Measurements from ENCODE around the gene MFAP1. TPM values are rescaled to one million over a fixed set of nuclear protein-coding genes. Genes with fewer than 3 reads are reported as not detected.

MFAP1 gene
- polyA plus RNA-seq, 3 donors from 2014 or later: 6.7 to 21.3 (median 10.4) TPM

Other genes with a start within 250 kb of the MFAP1 start
- 1 to 10 TPM; 4.9 to 7.5 (median 7.1) TPM for gene PPIP5K1, start 234.5 kb downstream of the MFAP1 start, polyA plus RNA-seq
- gene CKMT1B, start 230.7 kb downstream of the MFAP1 start, polyA plus RNA-seq: not detected
- not detected for gene STRC, start 205.9 kb downstream of the MFAP1 start, polyA plus RNA-seq
- gene CATSPER2, start 175.8 kb downstream of the MFAP1 start, polyA plus RNA-seq: under 1 TPM in 2 of 3 donors, not detected in 1; 0.34 to 0.80 TPM
- gene CKMT1A, start 130.8 kb downstream of the MFAP1 start, polyA plus RNA-seq: not detected
- gene PDIA3, start 78.3 kb downstream of the MFAP1 start, polyA plus RNA-seq: 100 to 1,000 TPM; 394 to 690 (median 654) TPM
- 1 to 10 TPM in 1 of 3 donors, under 1 TPM in 1, not detected in 1; 0.78 to 1.4 TPM for gene ELL3, start 47.7 kb downstream of the MFAP1 start, polyA plus RNA-seq
- 1,000 to 10,000 TPM; 1,924 to 3,752 (median 2,420) TPM for gene SERF2, start 32.4 kb downstream of the MFAP1 start, polyA plus RNA-seq
- 1 to 10 TPM in 2 of 3 donors, under 1 TPM in 1; 0.72 to 3.4 (median 1.3) TPM for gene SERINC4, start 24.5 kb downstream of the MFAP1 start, polyA plus RNA-seq
- 10 to 100 TPM in 2 of 3 donors, 1 to 10 TPM in 1; 4.1 to 20.3 (median 10.0) TPM for gene HYPK, start 24.1 kb downstream of the MFAP1 start, polyA plus RNA-seq
- 1 to 10 TPM; 8.3 to 8.9 (median 8.6) TPM for gene WDR76, start 2.3 kb upstream of the MFAP1 start, polyA plus RNA-seq

Data from immature natural killer cell (primary cell).